GM18499 (cell line): Measurements from ENCODE around the gene ZC3H8.
"Not testable (repeated sequence)": the region's sequence is repeated elsewhere in the genome, so short reads cannot be mapped to it uniquely, and the experiment has no call there.

ENCODE experiments used
- ATAC-seq: cut with Tn5 transposase; IDR thresholded peaks from one replicate; pipeline ENCODE4 v1.9.1; 2021; ENCODE audit warnings: moderate number of reproducible peaks; ENCODE audit not compliant: insufficient read depth, unreplicated experiment

The ZC3H8 gene

GRCh38 chr2:112260295-112260625 is 5.4 kb upstream of the ZC3H8 start:
- ATAC-seq, result no peak

DNA sequence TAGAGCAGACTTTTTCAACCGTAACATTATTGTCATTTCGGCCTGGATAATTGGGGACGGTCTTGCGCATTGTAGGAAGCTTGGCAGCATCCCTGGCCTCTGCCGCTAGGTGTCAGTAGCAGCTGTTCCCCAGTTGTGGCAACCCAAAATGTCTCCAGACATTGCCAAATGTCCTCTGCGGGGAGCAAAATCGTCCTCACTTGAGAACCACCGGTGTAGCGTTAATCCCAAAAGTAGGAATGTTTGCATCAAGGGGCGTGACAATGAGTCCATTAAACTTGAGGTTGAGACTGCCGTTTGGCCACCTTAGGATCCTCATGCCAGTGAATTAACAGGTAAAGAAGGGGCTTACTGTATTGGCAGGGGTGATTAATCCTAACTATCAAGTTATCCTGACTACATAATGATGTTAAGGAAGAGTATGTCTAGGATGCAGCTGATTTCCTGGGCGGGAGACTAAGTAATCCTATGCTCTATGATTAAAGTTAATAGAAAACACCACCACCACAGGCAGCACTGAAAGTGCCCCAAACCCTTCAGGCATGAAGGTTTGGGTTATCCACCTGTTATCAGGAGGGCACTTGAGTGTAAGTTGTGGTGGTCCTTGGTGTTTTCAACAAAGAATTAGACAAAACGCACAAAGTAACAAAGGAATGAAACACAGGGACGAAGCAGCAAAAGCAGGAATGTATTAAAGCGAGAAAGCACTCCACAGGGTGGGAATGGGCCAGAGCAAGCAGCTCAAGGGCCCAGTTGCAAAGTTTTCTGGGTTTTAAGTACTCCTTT is 4.9 kb upstream of the ZC3H8 start:
- ATAC-seq, result peak; percentile 33

- ATAC-seq, result no peak
These were observed 2.7 kb upstream of the ZC3H8 start for GRCh38 chr2:112257575-112257974.

GRCh38 chr2:112256654-112257053 is 1.8 kb upstream of the ZC3H8 start:
- no peak for ATAC-seq

DNA sequence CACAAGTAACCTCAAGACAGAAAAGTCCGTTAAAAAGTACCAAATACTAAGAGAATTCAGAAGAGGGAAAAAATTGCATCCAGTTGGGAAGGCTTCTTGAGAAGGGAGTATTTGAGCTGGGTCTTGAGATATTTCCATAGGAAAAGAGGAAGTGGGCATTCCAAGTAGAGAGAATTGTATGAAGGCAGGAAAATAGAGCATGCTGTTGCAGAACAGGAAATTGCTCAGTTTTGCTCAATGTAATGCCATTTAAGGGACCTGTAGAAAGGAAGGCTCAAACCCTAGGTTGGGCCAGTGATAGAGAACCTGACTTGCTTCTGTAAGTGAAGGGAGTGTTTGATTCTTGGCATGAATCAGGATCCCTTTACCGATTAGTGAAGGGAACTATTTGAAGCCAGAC is 1.0 kb upstream of the ZC3H8 start:
- no peak for ATAC-seq

DNA sequence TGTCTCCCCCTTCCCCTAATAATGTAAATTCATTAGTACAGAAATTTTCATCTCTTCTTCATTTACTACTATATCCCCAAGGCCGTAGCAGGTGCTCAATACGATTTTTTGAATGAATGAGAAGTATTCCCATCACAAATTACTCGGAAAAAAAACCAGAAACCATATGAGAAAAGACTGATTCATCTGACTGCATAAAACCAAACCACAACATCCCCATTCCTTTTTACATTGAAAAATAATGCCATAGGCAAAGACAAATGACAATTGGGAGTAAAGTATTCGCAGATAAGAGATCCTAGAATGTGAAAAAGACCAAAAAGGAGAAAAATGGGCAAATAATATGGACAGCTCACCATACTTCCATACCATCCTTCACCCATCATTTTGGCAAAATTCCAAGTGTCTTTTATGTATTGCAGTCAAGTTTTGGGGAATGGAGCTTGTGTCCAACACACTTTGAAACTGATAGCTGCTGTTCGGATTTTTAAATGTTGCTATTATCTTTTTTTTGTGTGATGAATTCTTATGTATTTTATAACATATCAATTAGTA is 1.5 kb downstream of the ZC3H8 start:
- no peak for ATAC-seq

- ATAC-seq, result no peak
These were observed 3.6 kb downstream of the ZC3H8 start for GRCh38 chr2:112251271-112251670.

- no peak for ATAC-seq
These were observed 10.0 kb downstream of the ZC3H8 start for GRCh38 chr2:112244854-112245253.

DNA sequence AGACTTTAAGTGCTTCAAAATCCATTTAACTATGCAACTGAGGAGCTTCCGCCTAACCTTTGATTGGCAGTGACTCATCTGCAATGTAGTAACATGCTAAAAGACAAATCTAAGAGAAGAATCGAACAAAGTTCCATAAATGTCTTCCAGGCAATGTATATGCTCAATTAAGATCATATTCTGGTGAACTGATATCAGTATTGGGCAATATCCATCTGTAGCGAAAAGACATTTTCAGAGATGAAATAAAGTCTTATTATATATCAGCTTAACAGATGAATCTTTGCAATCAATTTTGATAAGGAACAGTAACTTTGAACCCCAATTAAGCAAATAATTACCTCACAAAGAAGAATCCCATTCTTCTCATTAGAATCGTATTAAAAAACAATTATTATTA is 11.6 kb downstream of the ZC3H8 start:
- no peak for ATAC-seq

DNA sequence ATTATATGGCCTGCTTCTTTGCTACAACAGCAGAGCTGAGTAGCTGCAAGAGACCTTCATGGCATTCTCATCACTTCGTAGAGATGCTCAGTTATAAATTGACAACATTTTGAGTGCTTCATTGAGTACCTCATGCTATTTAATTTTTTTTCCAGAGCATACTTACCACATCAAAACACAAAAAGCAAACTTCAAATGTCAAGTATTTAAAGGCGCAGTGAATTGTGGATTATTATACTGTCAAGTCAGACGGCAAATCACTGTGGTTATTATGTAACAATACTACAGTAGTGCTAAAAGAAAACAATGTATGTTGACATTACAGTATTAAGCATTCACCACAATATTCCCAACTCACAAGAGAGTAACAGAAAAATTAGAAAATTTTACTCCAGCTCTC is 12.5 kb downstream of the ZC3H8 start:
- ATAC-seq, result no peak

DNA sequence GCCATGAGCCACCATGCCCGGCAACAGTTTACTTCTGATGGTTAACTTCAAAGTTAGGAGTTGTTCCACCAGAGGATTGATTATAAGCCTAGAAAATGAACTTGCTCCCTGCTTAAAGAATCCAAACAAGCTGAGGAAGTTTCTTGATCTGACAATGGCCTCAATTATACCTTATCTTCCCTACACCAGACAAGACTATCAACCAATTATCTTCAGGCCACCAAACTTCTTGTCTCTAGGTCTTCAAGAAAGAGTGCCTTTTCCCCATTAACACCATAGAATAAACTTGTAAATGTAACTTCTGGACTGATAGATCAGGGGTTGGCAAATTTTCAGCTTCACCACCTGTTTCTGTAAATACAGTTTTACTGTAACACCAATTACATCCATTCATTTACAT is 15.0 kb downstream of the ZC3H8 start:
- ATAC-seq, result no peak

DNA sequence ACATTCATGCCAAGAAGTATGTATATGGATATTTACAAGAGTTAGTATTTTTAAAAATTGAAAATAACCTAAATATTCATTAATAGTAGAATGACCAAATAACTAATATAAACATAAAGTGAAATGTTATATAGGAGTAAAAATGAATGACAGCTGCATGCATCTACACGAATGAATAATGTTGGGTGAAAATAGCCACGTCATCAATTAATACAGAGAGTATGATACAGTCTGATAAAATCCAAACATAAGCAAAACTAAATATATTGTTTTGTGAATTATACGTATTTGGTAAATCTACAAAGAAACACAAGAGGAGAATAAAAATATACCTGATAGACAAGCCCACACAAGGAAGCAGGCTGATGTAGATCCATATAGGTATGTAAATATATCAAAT is 24.5 kb downstream of the ZC3H8 start:
- no peak for ATAC-seq

DNA sequence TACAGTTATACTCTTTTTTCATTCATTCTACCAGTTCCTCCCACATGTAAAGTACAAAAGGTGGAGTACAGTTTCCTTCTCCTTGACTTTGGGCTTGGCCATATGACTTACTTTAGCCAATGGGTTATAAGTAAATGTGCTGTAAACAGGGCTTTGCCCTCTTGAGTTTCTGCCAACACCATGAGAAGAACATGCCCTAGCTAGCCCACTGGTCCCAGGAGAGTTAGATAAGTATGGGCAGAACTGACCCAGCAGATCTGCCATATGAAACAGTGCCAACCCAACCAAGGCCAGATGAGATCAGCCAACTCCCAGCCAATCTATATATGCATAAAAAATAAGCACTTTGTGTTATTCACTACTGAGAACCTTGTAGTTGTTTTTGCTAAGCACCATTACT is 25.5 kb downstream of the ZC3H8 start:
- no peak for ATAC-seq

- ATAC-seq, result no peak
These were observed 34.0 kb downstream of the ZC3H8 start for GRCh38 chr2:112220831-112221230.

- ATAC-seq, result no peak
These were observed 34.7 kb downstream of the ZC3H8 start for GRCh38 chr2:112220186-112220585.

DNA sequence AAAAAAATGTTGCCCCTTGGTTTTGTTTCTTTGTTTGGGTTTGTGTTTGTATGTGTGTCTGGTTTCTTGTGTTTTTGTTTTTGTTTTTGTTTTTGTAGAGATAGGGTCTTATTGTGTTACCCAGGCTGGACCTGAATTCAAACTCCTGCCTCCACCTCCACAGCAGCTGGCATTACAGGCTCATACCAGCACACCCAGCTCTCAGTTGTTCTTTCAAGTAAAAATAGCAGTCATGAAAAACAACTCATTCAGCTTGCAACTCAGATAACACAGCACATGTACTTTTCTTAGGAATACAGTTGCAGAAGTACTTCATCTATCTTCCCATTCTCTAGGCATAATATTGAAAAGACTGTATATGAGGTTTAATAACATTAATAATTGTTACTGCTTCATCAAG is 37.0 kb downstream of the ZC3H8 start:
- no peak for ATAC-seq

GRCh38 chr2:112216167-112216566 is 38.7 kb downstream of the ZC3H8 start:
- no peak for ATAC-seq

DNA sequence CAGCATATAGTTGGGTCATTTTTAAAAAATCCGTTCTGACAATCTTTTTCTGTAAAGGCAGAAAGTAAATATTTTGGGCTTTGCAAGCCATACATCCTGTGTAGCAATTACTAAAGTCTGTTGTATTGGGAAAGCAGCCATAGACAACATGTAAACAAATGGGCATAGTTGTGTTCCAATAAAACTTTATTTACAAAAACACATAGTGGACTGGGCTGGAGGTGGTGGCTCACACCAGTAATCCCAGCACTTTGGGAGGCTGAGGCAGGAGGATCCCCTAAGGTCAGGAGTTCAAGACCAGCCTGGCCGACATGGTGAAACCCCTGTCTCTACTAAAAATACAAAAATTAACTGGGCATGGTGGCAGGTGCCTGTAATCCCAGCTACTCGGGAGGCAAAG is 46.9 kb downstream of the ZC3H8 start:
- ATAC-seq, result not testable (repeated sequence)

DNA sequence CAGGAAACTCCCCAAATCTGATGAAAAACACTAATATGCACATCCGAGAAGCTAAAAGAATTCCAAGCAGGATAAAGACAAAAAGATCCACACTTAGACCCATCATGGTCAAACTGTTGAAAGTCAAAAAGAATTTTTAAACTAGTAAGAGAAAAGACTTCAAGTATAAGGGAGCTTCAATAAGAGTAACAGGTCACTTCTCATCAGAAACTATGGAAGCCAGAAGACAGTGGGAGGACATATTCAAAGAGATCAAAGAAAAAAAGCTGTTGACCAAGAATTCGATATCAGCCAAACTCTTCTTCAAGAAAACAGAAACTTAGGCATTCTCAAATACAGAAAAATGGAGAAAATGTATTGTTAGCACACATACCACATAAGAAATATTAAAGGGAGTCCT is 50.4 kb downstream of the ZC3H8 start:
- no peak for ATAC-seq

DNA sequence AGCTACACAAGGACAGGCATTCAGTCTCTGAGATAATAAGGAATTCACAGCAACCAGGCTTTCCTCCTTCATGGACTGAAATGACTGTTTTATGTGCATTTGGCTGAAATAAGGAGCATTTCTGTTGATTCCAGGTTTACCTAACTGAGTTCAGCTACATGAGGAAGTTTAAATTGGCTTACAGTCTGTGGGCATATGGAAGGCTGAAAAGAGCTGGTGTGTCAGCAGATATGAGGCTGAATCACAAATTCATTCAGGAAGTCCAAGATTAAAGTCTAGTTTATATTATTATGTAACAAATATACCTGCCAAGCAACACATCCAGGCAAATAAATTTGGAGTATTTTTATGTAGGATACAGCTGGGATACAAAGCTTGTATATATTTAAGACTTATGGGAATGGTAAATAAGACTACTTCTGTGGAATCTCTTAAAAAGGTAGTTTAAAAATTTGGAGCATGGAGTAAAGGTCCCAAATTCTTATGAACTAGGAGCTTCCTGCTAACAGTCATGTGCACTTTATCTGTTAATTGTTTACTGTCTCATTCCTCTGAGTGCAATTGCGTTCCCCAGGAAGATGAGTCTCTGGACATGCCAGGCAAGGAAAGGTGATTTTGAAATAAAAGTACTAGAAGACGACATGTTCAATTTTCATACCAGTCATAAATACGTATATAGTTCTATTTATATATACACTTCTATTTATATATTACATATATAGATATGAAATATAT is 53.0 kb downstream of the ZC3H8 start:
- no peak for ATAC-seq

DNA sequence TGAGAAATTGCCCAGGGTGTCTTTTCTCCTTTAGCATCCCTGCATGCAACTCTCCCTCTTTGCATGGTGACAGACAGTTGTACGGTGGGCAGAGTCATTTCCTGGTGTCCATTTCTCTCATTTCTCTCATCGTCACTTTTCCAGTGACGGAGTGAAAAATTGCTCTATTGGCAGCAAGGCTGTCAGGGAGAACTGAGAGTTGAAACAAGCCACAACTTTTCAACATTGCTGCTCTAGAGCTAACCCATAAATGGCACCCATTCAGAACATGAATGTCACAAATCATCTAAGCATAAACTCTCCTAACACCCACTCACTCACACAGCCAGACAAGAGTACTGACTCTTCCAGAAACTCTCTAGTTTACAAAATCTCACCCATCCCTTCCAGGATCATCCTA is 55.7 kb downstream of the ZC3H8 start:
- ATAC-seq, result no peak

DNA sequence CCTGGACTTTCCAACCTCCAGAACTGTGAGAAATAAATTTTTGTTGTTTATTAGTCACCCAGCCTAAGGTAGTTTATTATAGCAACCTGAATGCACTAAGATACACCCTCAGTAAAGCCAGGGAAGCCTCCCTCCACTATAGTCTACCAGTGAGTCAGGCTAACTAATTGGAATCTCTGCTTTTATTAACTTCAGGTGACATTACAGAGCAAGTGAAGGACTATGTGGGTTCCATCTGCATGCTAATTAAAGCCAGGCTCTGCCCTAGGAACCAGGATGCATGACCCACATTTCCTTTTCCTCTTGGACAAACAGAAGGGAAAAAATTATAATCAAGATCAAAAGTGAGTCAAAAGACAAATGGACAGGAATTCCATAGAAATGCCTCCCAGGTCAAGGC is 56.1 kb downstream of the ZC3H8 start:
- ATAC-seq, result no peak
